Psoas muscle (tissue), 8 donors: ENCODE results near the gene TBRG4. TPM values are rescaled to one million over a fixed set of nuclear protein-coding genes. Genes with fewer than 3 reads are reported as not detected.

Experiments
- ATAC-seq, 4 donors: fragments of 200-7000 bp; cut with Tn5 transposase; one replicate each; pipeline ENCODE4 v1.9.1; 2020; ENCODE audit warnings: moderate library complexity in 3 of 4, mild to moderate bottlenecking in 2 of 4
- DNase-seq, 2 donors: peaks; one replicate each; pipeline ENCODE4 v3.0.0-alpha.2; 2020
- H3K27ac ChIP-seq: fragments of 200-600 bp; one replicate; pipeline ENCODE4 v1.8.0; 2022
- H3K27me3 ChIP-seq, 3 donors: fragments of 200-600 bp in 1 of 3; one replicate each; pipeline versions ENCODE4 v1.6.1 to v1.8.0; 2013 to 2022; ENCODE audit warnings: low read length in 2 of 3, mild to moderate bottlenecking in 2 of 3, moderate library complexity in 1 of 3; ENCODE audit not compliant: insufficient read depth in 3 of 3
- H3K36me3 ChIP-seq, 2 donors: fragments of 200-600 bp in 1 of 2; one replicate each; pipeline versions ENCODE4 v1.6.1 to v1.8.0; 2013 to 2022; ENCODE audit warnings: low read depth in 1 of 2, mild to moderate bottlenecking in 1 of 2, moderate library complexity in 1 of 2; ENCODE audit not compliant: insufficient read depth in 1 of 2
- H3K4me1 ChIP-seq: fragments of 200-600 bp; one replicate; pipeline ENCODE4 v1.8.0; 2022
- H3K4me3 ChIP-seq: fragments of 200-600 bp; one replicate; pipeline ENCODE4 v1.8.0; 2022; ENCODE audit warnings: mild to moderate bottlenecking
- H3K9me3 ChIP-seq: fragments of 200-600 bp; one replicate; pipeline ENCODE4 v1.8.0; 2022
- WGBS, 3 donors: extraction: QIAGEN DNeasy Blood & Tissue Kit; methylation state at CpG; one replicate each; pipeline versions ENCODE4 v1.1.6 to v1.1.7; 2013; 5-methylcytosine and 5-hydroxymethylcytosine counted together
- intact Hi-C, 2 donors: fragments of 100-400 bp; cut with DNase I; formaldehyde crosslinking; loops; one replicate each; pipeline versions ENCODE4 v1.11.0 to v1.14.2; 2022
- polyA plus RNA-seq, 3 donors: library from polyadenylated mRNA; stranded (reverse); fragments of 200-250 nt; gene quantifications; one replicate each; pipeline ENCODE4 v1.2.3, GENCODE V29; 2013
- total RNA-seq, 4 donors: library from RNA; stranded (reverse); fragmentation: NEBNext Ultra II Directional in 2 of 4; extraction: Animal tissue kit (Norgen Biotek cat#: 25700) in 2 of 4; gene quantifications; one replicate each; pipeline versions ENCODE4 v1.2.1 to v1.2.4, GENCODE V29; 2021 to 2023
- TF ChIP-seq, protein P1 (sequence below): fragments of 200-600 bp; IDR thresholded peaks from one replicate; pipeline ENCODE4 v1.8.0; 2022; ENCODE audit warnings: antibody characterized with exemption
- donor health status: healthy with polysubstance abuse.
- donor health status: DM: no; HTN: no; CAD: no; lungs with moderate emphysema.
- donor health status: Bipolar disorder and iron deficiency.
- donor health status: healthy.
- donor health status: DM: yes; HTN: yes; CAD: no.
- donor health status: DM: no; HTN: no; CAD: no.
- donor health status: DM: no; HTN: no; CAD: no.
- donor health status: DM: yes; HTN: yes; CAD: no.

The TBRG4 gene
- total and polyA plus RNA-seq, 7 donors, result 70.9 to 195 (median 91.6) TPM

DNA sequence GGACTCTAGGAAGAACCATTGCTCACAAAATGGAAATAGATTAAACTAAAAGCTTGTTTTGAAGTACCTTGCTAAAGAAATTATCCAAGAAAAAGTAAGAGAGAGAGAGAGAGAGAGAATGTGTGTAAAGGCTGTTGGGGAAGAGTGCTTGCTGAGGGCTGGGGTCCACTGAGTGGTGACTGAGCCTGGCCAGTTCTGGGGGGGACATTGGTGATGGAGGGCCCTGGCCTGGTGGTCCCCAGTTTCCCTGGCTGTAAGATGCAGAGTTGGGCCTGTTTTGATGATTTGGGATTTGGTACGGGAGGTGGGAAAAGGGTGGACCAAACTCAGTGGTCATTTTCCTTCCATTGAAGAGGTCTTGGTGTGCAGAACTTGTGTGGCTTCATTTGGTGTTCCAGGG lies 47.0 kb upstream of the TBRG4 start:
- DNase-seq, result peak in 1 of 2 donors; percentile 3
- intact Hi-C loops, result loop anchor here in 1 of 2 donors (10.0 kb wide), 1 partner anchor 696 kb away; no protein-coding TSS in a partner anchor

DNA sequence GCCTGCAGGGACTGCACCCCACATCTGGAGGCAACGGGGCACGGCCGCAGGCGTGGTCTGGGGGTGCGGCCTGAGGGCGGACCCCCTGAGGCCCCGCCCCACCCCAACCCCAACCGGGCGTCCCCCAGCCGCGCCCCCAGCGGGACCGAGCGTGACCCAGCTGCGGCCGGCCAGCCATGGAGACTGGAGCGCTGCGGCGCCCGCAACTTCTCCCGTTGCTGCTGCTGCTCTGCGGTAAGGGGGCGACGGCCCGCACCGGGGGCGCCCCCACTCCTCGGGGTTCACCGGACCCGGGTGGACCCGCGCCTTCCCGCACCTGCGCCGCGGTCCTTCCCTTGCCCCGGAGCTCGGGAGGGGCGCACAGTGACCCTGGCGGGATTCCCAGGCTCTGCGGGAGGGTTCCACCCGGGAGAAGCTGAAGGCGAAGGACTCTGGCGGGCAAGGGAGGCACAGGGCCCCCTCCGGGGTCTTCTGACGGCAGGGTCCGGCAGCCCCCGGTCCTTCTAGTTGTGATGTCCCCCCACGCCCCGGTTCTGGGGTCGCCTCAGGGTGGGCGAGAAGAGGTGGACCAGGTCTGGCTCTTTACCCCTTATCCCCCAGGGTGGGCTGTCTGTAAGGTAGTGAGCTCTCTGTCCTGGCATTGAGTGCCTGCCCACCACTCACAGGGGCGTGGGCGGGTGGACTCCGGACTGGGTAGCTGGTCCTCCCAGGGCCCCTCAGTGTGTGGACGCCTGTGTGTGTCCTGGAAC lies 46.3 kb upstream of the TBRG4 start, which contains the start of gene RAMP3:
TSS of gene RAMP3 (plus strand) at position 139 of the 749 bp plus-strand sequence. CDS start at position 177, 38 bp downstream.
- intact Hi-C loops, result loop anchor here in 1 of 2 donors (10.0 kb wide), 1 partner anchor 697 kb away; no protein-coding TSS in a partner anchor
- DNase-seq (peak; percentile 30 to 63), ATAC-seq (peak in 1 of 4 donors; percentile 33)
- WGBS, 3 donors, result 10 to 18% (median 13%) methylated on average over 31 to 56 of the region's 56 CpGs
- no peaks in the 10 kb centered on the region for H3K36me3 ChIP-seq
- TF ChIP-seq, protein P1, sequence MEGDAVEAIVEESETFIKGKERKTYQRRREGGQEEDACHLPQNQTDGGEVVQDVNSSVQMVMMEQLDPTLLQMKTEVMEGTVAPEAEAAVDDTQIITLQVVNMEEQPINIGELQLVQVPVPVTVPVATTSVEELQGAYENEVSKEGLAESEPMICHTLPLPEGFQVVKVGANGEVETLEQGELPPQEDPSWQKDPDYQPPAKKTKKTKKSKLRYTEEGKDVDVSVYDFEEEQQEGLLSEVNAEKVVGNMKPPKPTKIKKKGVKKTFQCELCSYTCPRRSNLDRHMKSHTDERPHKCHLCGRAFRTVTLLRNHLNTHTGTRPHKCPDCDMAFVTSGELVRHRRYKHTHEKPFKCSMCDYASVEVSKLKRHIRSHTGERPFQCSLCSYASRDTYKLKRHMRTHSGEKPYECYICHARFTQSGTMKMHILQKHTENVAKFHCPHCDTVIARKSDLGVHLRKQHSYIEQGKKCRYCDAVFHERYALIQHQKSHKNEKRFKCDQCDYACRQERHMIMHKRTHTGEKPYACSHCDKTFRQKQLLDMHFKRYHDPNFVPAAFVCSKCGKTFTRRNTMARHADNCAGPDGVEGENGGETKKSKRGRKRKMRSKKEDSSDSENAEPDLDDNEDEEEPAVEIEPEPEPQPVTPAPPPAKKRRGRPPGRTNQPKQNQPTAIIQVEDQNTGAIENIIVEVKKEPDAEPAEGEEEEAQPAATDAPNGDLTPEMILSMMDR, result no peak
- no peaks in the 10 kb centered on the region for H3K4me1 ChIP-seq
- H3K4me3 ChIP-seq, result peak within 1 kb of the TSS; percentile 60
- peaks cover 0 to 14% (median 4%) of the 10 kb centered on the region in 3 donors for H3K27me3 ChIP-seq
- no peak within 1 kb of the TSS for H3K27ac ChIP-seq
- no peaks in the 10 kb centered on the region for H3K9me3 ChIP-seq

More for the DNA sequence above, 47.0 kb upstream of the TBRG4 start:
- 82 to 90% (median 85%) methylated on average over 1 of the region's 1 CpG for WGBS, 3 donors
- Histone ChIP-seq H3K27ac (no peak overlapping the region), H3K4me1 (no peaks in the 10 kb centered on the region), H3K27me3 (peaks cover 0 to 14% (median 4%) of the 10 kb centered on the region in 3 donors), H3K4me3 (peak overlapping the region; percentile 60), H3K36me3 (no peaks in the 10 kb centered on the region), H3K9me3 (no peaks in the 10 kb centered on the region)
- no peak for ATAC-seq
- TF ChIP-seq, protein P1, result no peak

DNA sequence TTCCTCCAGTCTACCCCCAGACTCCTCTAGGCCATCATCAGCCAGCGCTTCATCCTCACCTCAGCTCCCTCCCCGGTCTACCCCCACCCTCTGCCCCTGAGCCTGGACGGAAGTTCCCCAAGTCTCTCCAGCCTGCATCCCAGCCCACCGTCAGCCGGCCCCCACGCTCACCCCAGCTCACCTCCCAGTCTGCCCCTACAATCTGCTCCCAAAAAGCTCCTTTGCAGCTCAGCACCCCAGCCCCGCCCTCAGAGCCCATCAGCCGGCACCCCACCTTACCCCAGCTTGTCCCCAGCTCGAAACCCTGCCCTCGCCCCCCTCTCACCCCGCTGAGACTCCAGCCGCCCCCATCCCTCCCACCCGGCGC lies 45.8 kb upstream of the TBRG4 start:
- no peak for ATAC-seq
- H3K4me1 ChIP-seq, result no peaks in the 10 kb centered on the region
- DNase-seq, result no peak
- TF ChIP-seq, protein P1, result no peak
- peak overlapping the region; percentile 60 for H3K4me3 ChIP-seq
- no peaks in the 10 kb centered on the region for H3K9me3 ChIP-seq
- WGBS, 3 donors, result 10 to 18% (median 12%) methylated on average over 14 of the region's 14 CpGs
- no peak overlapping the region for H3K27ac ChIP-seq
- H3K27me3 ChIP-seq, result peaks cover 0 to 14% (median 4%) of the 10 kb centered on the region in 3 donors
- intact Hi-C loops, result loop anchor here in 1 of 2 donors (10.0 kb wide), 1 partner anchor 698 kb away; no protein-coding TSS in a partner anchor
- H3K36me3 ChIP-seq, result no peaks in the 10 kb centered on the region

DNA sequence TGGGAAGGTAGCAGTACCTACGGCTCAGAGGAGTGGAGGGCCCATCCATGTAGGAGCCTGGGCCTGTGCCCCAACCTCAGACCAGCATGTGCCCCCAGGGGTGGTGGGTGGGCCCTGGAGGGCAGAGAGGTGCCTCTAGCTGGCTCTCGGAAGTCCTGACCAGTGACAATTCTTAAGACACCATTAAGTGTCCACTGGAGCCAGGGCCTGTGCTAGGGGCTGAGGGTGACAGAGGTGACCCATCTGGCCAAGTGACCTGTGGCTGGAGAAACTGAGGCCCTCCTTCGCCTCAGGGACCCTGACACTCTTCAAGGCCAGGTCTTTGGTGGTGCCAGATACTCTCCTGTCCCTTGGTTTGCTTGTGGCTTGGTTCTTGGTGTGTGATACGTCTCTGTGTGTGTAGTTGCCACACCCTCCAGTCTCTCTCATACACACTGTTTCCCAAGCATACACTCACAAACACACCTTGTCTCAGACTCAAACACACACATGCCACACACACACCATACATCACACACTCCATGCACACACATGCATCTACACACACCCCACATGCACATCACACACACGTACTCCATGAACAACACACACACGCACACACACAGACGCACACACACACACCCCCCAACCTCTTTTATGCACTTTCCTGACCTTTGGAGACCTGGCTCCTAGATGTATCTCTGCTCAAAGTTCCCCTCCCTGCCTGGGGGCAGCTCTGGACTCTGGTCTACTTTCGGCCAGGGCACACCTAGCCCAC lies 45.2 kb upstream of the TBRG4 start:
- Histone ChIP-seq H3K27me3 (peaks cover 0 to 14% (median 4%) of the 10 kb centered on the region in 3 donors), H3K4me3 (no peak overlapping the region), H3K27ac (no peak overlapping the region), H3K4me1 (no peaks in the 10 kb centered on the region), H3K9me3 (no peaks in the 10 kb centered on the region), H3K36me3 (no peaks in the 10 kb centered on the region)
- TF ChIP-seq, protein P1, result no peak
- intact Hi-C loops, result loop anchor here in 1 of 2 donors (10.0 kb wide), 1 partner anchor 698 kb away; no protein-coding TSS in a partner anchor
- 86 to 93% (median 91%) methylated on average over 8 of the region's 8 CpGs for WGBS, 3 donors
- DNase-seq, result peak in 1 of 2 donors; percentile 11
- no peak for ATAC-seq
